ENCODE measurements around the gene GLB1L2. TPM values are rescaled to one million over a fixed set of nuclear protein-coding genes. Genes with fewer than 3 reads are reported as not detected.

GLB1L2 gene
- total and polyA plus RNA-seq, 10 donors: 0.29 to 1.5 (median 0.51) TPM; not detected in 1

GRCh38 chr11:134338654-134339053 is 6.9 kb downstream of the GLB1L2 start:
- no peaks in the 10 kb centered on the region for H3K4me1 ChIP-seq
- H3K27ac ChIP-seq: no peak overlapping the region
- DNase-seq: no peak
- H3K9me3 ChIP-seq: no peaks in the 10 kb centered on the region
- H3K4me3 ChIP-seq: no peak overlapping the region
- peaks cover 0 to 5% (median 0%) of the 10 kb centered on the region in 7 donors for H3K27me3 ChIP-seq (replicated peaks in 1 of 7)
- WGBS, 5 donors: 88 to 95% (median 91%) methylated on average over 5 to 7 of the region's 7 CpGs
- no peaks in the 10 kb centered on the region for H3K36me3 ChIP-seq
- no peak for TF ChIP-seq POLR2A (IDR thresholded peaks at IDR 0.05)
- TF ChIP-seq CTCF (IDR thresholded peaks at IDR 0.05 in 8 of 11, conservative IDR thresholded peaks at IDR 0.05 in 3 of 11): no peak
- no peak for TF ChIP-seq POLR2AphosphoS5 (IDR thresholded peaks at IDR 0.05)
- intact Hi-C loops (cut with DNase I; ENCODE audit: low total_unique reads): no loop called here

GRCh38 chr11:134339756-134340155 is 8.0 kb downstream of the GLB1L2 start:
- intact Hi-C loops (cut with DNase I; ENCODE audit: low total_unique reads): no loop called here
- Histone ChIP-seq H3K4me1 (no peaks in the 10 kb centered on the region), H3K9me3 (no peaks in the 10 kb centered on the region), H3K36me3 (no peaks in the 10 kb centered on the region), H3K27ac (no peak overlapping the region), H3K4me3 (no peak overlapping the region), H3K27me3 (replicated peaks in 1 of 7) (peaks cover 0 to under 1% (median 0%) of the 10 kb centered on the region in 7 donors)
- no peak for DNase-seq
- TF ChIP-seq POLR2AphosphoS5 (IDR thresholded peaks at IDR 0.05): no peak
- no peak for TF ChIP-seq POLR2A (IDR thresholded peaks at IDR 0.05)
- no peak for TF ChIP-seq CTCF (IDR thresholded peaks at IDR 0.05 in 8 of 11, conservative IDR thresholded peaks at IDR 0.05 in 3 of 11)
- 71 to 89% (median 84%) methylated on average over 4 of the region's 4 CpGs for WGBS, 5 donors

GRCh38 chr11:134340354-134340964 is 8.7 kb downstream of the GLB1L2 start:
- H3K9me3 ChIP-seq: no peaks in the 10 kb centered on the region
- no peak overlapping the region for H3K4me3 ChIP-seq
- no peak for DNase-seq
- peaks cover 0 to 3% (median 0%) of the 10 kb centered on the region in 7 donors for H3K27me3 ChIP-seq (replicated peaks in 1 of 7)
- TF ChIP-seq POLR2AphosphoS5 (IDR thresholded peaks at IDR 0.05) (no peak), CTCF (IDR thresholded peaks at IDR 0.05 in 8 of 11, conservative IDR thresholded peaks at IDR 0.05 in 3 of 11) (no peak), POLR2A (IDR thresholded peaks at IDR 0.05) (no peak)
- no peaks in the 10 kb centered on the region for H3K4me1 ChIP-seq
- 78 to 93% (median 84%) methylated on average over 11 of the region's 11 CpGs for WGBS, 5 donors
- intact Hi-C loops (cut with DNase I; ENCODE audit: low total_unique reads): no loop called here
- no peaks in the 10 kb centered on the region for H3K36me3 ChIP-seq
- no peak overlapping the region for H3K27ac ChIP-seq

GRCh38 chr11:134341805-134342571 is 10.2 kb downstream of the GLB1L2 start:
- no peak overlapping the region for H3K27ac ChIP-seq
- intact Hi-C loops (cut with DNase I; ENCODE audit: low total_unique reads): no loop called here
- H3K36me3 ChIP-seq: no peaks in the 10 kb centered on the region
- H3K4me1 ChIP-seq: no peaks in the 10 kb centered on the region
- H3K4me3 ChIP-seq: no peak overlapping the region
- H3K27me3 ChIP-seq (replicated peaks in 1 of 7): peaks cover 0 to 3% (median 0%) of the 10 kb centered on the region in 7 donors
- no peak for DNase-seq
- WGBS, 5 donors: 89 to 97% (median 91%) methylated on average over 50 to 68 of the region's 68 CpGs
- H3K9me3 ChIP-seq: no peaks in the 10 kb centered on the region
- TF ChIP-seq POLR2A (IDR thresholded peaks at IDR 0.05): no peak
- TF ChIP-seq CTCF (IDR thresholded peaks at IDR 0.05 in 8 of 11, conservative IDR thresholded peaks at IDR 0.05 in 3 of 11): no peak
- TF ChIP-seq POLR2AphosphoS5 (IDR thresholded peaks at IDR 0.05): no peak

Data from spleen (tissue), 11 donors.